Mesenchymal stem cell (in vitro differentiated cells and primary cell): ENCODE results near the gene PYGM.

ENCODE experiments used
- DNase-seq: peaks from one replicate; pipeline ENCODE4 v3.0.0-alpha.2; 2013
- H2AFZ ChIP-seq: one replicate; pipeline ENCODE4 v1.6.1; 2013; ENCODE audit warnings: low read depth, mild to moderate bottlenecking, control low read depth, inconsistent platforms, low read length, moderate library complexity
- H2AK5ac ChIP-seq: 2 replicates; pipeline ENCODE4 v1.6.1; 2013; ENCODE audit warnings: low read length, moderate library complexity, mild to moderate bottlenecking, inconsistent platforms; ENCODE audit not compliant: severe bottlenecking
- H2BK120ac ChIP-seq: one replicate; pipeline ENCODE4 v1.6.1; 2013; ENCODE audit warnings: low read depth, mild to moderate bottlenecking, inconsistent platforms, low read length, moderate library complexity
- H2BK12ac ChIP-seq, 2 experiments: one replicate each; pipeline ENCODE4 v1.6.1; 2013; ENCODE audit warnings: inconsistent platforms in 2 of 2, low read length in 2 of 2, mild to moderate bottlenecking in 2 of 2, moderate library complexity in 2 of 2, control low read depth in 1 of 2
- H2BK15ac ChIP-seq: one replicate; pipeline ENCODE4 v1.6.1; 2013; ENCODE audit warnings: mild to moderate bottlenecking, low read depth, inconsistent platforms; ENCODE audit not compliant: poor library complexity, severe bottlenecking
- H2BK5ac ChIP-seq: 2 replicates; pipeline ENCODE4 v1.6.1; 2013; ENCODE audit warnings: low read depth, mild to moderate bottlenecking, low read length, control low read depth, inconsistent platforms; ENCODE audit not compliant: poor library complexity, severe bottlenecking
- H3K14ac ChIP-seq, 2 experiments: one replicate each; pipeline ENCODE4 v1.6.1; 2013; ENCODE audit warnings: inconsistent platforms in 2 of 2, low read length in 2 of 2, control low read depth in 1 of 2, mild to moderate bottlenecking in 1 of 2, moderate library complexity in 1 of 2
- H3K18ac ChIP-seq, 2 experiments: one replicate each; pipeline ENCODE4 v1.6.1; 2013; ENCODE audit warnings: inconsistent platforms in 2 of 2, low read length in 2 of 2, control low read depth in 1 of 2, low read depth in 1 of 2, mild to moderate bottlenecking in 1 of 2
- H3K23ac ChIP-seq, 2 experiments: one replicate each; pipeline ENCODE4 v1.6.1; 2013; ENCODE audit warnings: inconsistent platforms in 2 of 2, low read length in 2 of 2, mild to moderate bottlenecking in 2 of 2, moderate library complexity in 2 of 2, control low read depth in 1 of 2
- H3K27ac ChIP-seq: 2 replicates; pipeline ENCODE4 v1.5.1; 2013; ENCODE audit warnings: mild to moderate bottlenecking, moderate library complexity, low read length, control low read depth, inconsistent platforms; ENCODE audit not compliant: poor library complexity, severe bottlenecking
- H3K27me3 ChIP-seq, 2 experiments: 2 replicates each; pipeline versions ENCODE4 v1.6.1 to v1.7.0; 2013; ENCODE audit warnings: low read length in 2 of 2, mild to moderate bottlenecking in 2 of 2, moderate library complexity in 2 of 2, control low read depth in 1 of 2, inconsistent platforms in 1 of 2; ENCODE audit not compliant: control insufficient read depth in 1 of 2, insufficient read depth in 1 of 2
- H3K36me3 ChIP-seq, 2 experiments: 2 replicates each; pipeline versions ENCODE4 v1.6.1 to v1.7.0; 2013; ENCODE audit warnings: low read length in 2 of 2, control low read depth in 1 of 2, inconsistent platforms in 1 of 2, low read depth in 1 of 2, mild to moderate bottlenecking in 1 of 2; ENCODE audit not compliant: insufficient read depth in 2 of 2, control insufficient read depth in 1 of 2
- H3K4ac ChIP-seq, 2 experiments: one replicate each; pipeline ENCODE4 v1.6.1; 2013; ENCODE audit warnings: inconsistent platforms in 2 of 2, low read length in 2 of 2, mild to moderate bottlenecking in 2 of 2, moderate library complexity in 2 of 2, control low read depth in 1 of 2, low read depth in 1 of 2
- H3K4me1 ChIP-seq: 2 replicates; pipeline ENCODE4 v1.6.1; 2013; ENCODE audit warnings: low read depth, low read length, control low read depth; ENCODE audit not compliant: control insufficient read depth, insufficient read depth
- H3K4me2 ChIP-seq: 2 replicates; pipeline ENCODE4 v1.6.1; 2013; ENCODE audit warnings: low read length, mild to moderate bottlenecking, inconsistent platforms; ENCODE audit not compliant: poor library complexity, severe bottlenecking
- H3K4me3 ChIP-seq, 2 experiments: 2 replicates each; pipeline versions ENCODE4 v1.5.1 to v1.7.0; 2013; ENCODE audit warnings: low read length in 2 of 2, mild to moderate bottlenecking in 2 of 2, control low read depth in 1 of 2, low read depth in 1 of 2; ENCODE audit not compliant: insufficient read depth in 1 of 2
- H3K79me1 ChIP-seq: replicated peaks from 2 replicates; pipeline ENCODE4 v1.6.1; 2013; ENCODE audit warnings: mild to moderate bottlenecking, control low read depth, low read length, inconsistent platforms; ENCODE audit not compliant: poor library complexity, severe bottlenecking
- H3K9ac ChIP-seq: 2 replicates; pipeline ENCODE4 v1.7.0; 2013; ENCODE audit warnings: mild to moderate bottlenecking, low read length, moderate library complexity
- H3K9me3 ChIP-seq: 2 replicates; pipeline ENCODE4 v1.7.0; 2013; ENCODE audit warnings: mild to moderate bottlenecking, low read length; ENCODE audit not compliant: control insufficient read depth
- H4K8ac ChIP-seq: one replicate; pipeline ENCODE4 v1.6.1; 2013; ENCODE audit warnings: inconsistent platforms, mild to moderate bottlenecking, low read length, moderate library complexity
- H4K91ac ChIP-seq: one replicate; pipeline ENCODE4 v1.6.1; 2013; ENCODE audit warnings: mild to moderate bottlenecking, low read length, inconsistent platforms
- WGBS: methylation state at CpG from one replicate; pipeline ENCODE4 v1.1.7; 2013; ENCODE audit warnings: mixed read lengths; 5-methylcytosine and 5-hydroxymethylcytosine counted together

Gene PYGM

GRCh38 chr11:64718780-64719124, 41.0 kb downstream of the PYGM start:
- no peaks in the 10 kb centered on the region for H3K36me3 ChIP-seq
- WGBS = 81% methylated on average over 4 of the region's 4 CpGs

GRCh38 chr11:64718084-64718779, 41.5 kb downstream of the PYGM start:
- Histone ChIP-seq H2BK5ac (no peak overlapping the region), H3K4me3 (no peak overlapping the region), H3K23ac (no peak overlapping the region), H4K91ac (no peak overlapping the region), H4K8ac (no peak overlapping the region), H3K27ac (no peak overlapping the region), H3K4ac (no peak overlapping the region), H2AK5ac (no peak overlapping the region), H3K9me3 (no peaks in the 10 kb centered on the region), H3K79me1 (no peaks in the 10 kb centered on the region), H3K27me3 (peaks cover 88 to 89% of the 10 kb centered on the region in 2 experiments), H2BK12ac (no peak overlapping the region), H2AFZ (no peak overlapping the region), H3K4me1 (peaks cover 8% of the 10 kb centered on the region), H3K36me3 (no peaks in the 10 kb centered on the region), H3K4me2 (no peak overlapping the region), H2BK15ac (no peak overlapping the region), H3K14ac (no peak overlapping the region), H3K18ac (no peak overlapping the region), H3K9ac (no peak overlapping the region), H2BK120ac (no peak overlapping the region)
- 85% methylated on average over 15 of the region's 15 CpGs for WGBS
- DNase-seq = no peak

More at GRCh38 chr11:64718780-64719124, 41.0 kb downstream of the PYGM start:
- Histone ChIP-seq H2BK12ac (no peak overlapping the region), H2BK15ac (no peak overlapping the region), H3K4me2 (no peak overlapping the region), H3K9ac (no peak overlapping the region), H3K14ac (no peak overlapping the region), H2AFZ (no peak overlapping the region), H3K4me3 (no peak overlapping the region), H3K4ac (no peak overlapping the region), H2BK120ac (no peak overlapping the region), H3K27ac (no peak overlapping the region), H3K18ac (no peak overlapping the region), H4K91ac (no peak overlapping the region), H3K79me1 (no peaks in the 10 kb centered on the region), H2BK5ac (no peak overlapping the region), H3K23ac (no peak overlapping the region), H3K27me3 (peaks cover 88 to 89% of the 10 kb centered on the region in 2 experiments), H3K9me3 (no peaks in the 10 kb centered on the region), H4K8ac (no peak overlapping the region), H3K4me1 (peaks cover 8% of the 10 kb centered on the region), H2AK5ac (no peak overlapping the region)
- DNase-seq = no peak

GRCh38 chr11:64717268-64717578, 42.6 kb downstream of the PYGM start:
- Histone ChIP-seq H4K8ac (no peak overlapping the region), H3K4ac (no peak overlapping the region), H3K4me2 (no peak overlapping the region), H4K91ac (no peak overlapping the region), H2BK15ac (no peak overlapping the region), H3K27ac (no peak overlapping the region), H3K9me3 (no peaks in the 10 kb centered on the region), H3K36me3 (no peaks in the 10 kb centered on the region), H3K79me1 (no peaks in the 10 kb centered on the region), H3K14ac (no peak overlapping the region), H3K18ac (no peak overlapping the region), H3K23ac (no peak overlapping the region), H2AFZ (no peak overlapping the region), H3K4me1 (peaks cover 13% of the 10 kb centered on the region), H3K4me3 (no peak overlapping the region), H2BK12ac (no peak overlapping the region), H3K27me3 (peaks cover 89 to 96% of the 10 kb centered on the region in 2 experiments), H2AK5ac (no peak overlapping the region), H2BK5ac (no peak overlapping the region), H3K9ac (no peak overlapping the region), H2BK120ac (no peak overlapping the region)
- DNase-seq = no peak
- WGBS = 59% methylated on average over 3 of the region's 4 CpGs

GRCh38 chr11:64716473-64717267, 43.1 kb downstream of the PYGM start:
- H3K23ac ChIP-seq = no peak overlapping the region
- H2AK5ac ChIP-seq = no peak overlapping the region
- peaks cover 13% of the 10 kb centered on the region for H3K4me1 ChIP-seq
- no peaks in the 10 kb centered on the region for H3K9me3 ChIP-seq
- no peak overlapping the region for H3K18ac ChIP-seq
- H2BK5ac ChIP-seq = no peak overlapping the region
- no peak overlapping the region for H3K14ac ChIP-seq
- no peak overlapping the region for H4K91ac ChIP-seq
- H2BK120ac ChIP-seq = no peak overlapping the region
- no peak overlapping the region for H3K4ac ChIP-seq
- no peak overlapping the region for H2BK15ac ChIP-seq
- DNase-seq = no peak
- no peak overlapping the region for H2AFZ ChIP-seq
- peaks cover 89 to 96% of the 10 kb centered on the region in 2 experiments for H3K27me3 ChIP-seq
- no peaks in the 10 kb centered on the region for H3K36me3 ChIP-seq
- no peak overlapping the region for H3K4me3 ChIP-seq
- H2BK12ac ChIP-seq = no peak overlapping the region
- no peak overlapping the region for H4K8ac ChIP-seq
- no peak overlapping the region for H3K27ac ChIP-seq
- WGBS = 61% methylated on average over 18 of the region's 21 CpGs
- H3K9ac ChIP-seq = no peak overlapping the region
- no peak overlapping the region for H3K4me2 ChIP-seq
- no peaks in the 10 kb centered on the region for H3K79me1 ChIP-seq
